ENCODE data around the gene RIOK3. TPM values are rescaled to one million over a fixed set of nuclear protein-coding genes. Genes with fewer than 3 reads are reported as not detected.

Gene RIOK3
- total and polyA plus RNA-seq, 10 of the 15 experiments (the other 5 are each of a cell fraction or from before 2014, with no cell fraction given) = 18.0 to 87.5 (median 53.8) TPM

- TF ChIP-seq E2F4 (IDR thresholded peaks at IDR 0.05; ENCODE audit: low read depth, low read length) (no peak), NR2C1 (IDR thresholded peaks at IDR 0.05) (peak; percentile 68), FOXK2 (IDR thresholded peaks at IDR 0.05) (no peak), E2F8 (IDR thresholded peaks at IDR 0.05; ENCODE audit: low read depth, partially characterized antibody) (no peak), ASH2L (IDR thresholded peaks at IDR 0.05; ENCODE audit: borderline replicate concordance, low read depth) (peak; percentile 60; the same call in 1 of the 2 replicates), IRF5 (IDR thresholded peaks at IDR 0.05; ENCODE audit: borderline replicate concordance) (no peak), CBFB (IDR thresholded peaks at IDR 0.05; ENCODE audit: low read depth) (peak; percentile 74), ZZZ3 (IDR thresholded peaks at IDR 0.05; ENCODE audit: control insufficient read depth, insufficient read length, low read depth) (no peak), POLR2AphosphoS5 (IDR thresholded peaks at IDR 0.05; ENCODE audit: low read length) (no peak), ZNF384 (IDR thresholded peaks at IDR 0.05; ENCODE audit: borderline replicate concordance, low read depth, low read length) (no peak), RELA (IDR thresholded peaks at IDR 0.05; ENCODE audit: borderline replicate concordance, partially characterized antibody) (no peak), ZSCAN29 (IDR thresholded peaks at IDR 0.05) (no peak), NFIC (IDR thresholded peaks at IDR 0.05; ENCODE audit: low read depth, low read length) (0 out of 2 replicates have a peak, but pooled peaks have one; percentile 62), SIN3A (IDR thresholded peaks at IDR 0.05; ENCODE audit: low read depth, low read length) (no peak), MXI1 (IDR thresholded peaks at IDR 0.05; ENCODE audit: low read depth, low read length) (no peak; the same call in 1 of the 2 replicates), MEF2B (IDR thresholded peaks at IDR 0.05; ENCODE audit: partially characterized antibody, poor library complexity, severe bottlenecking) (peak; percentile 92), HDGF (IDR thresholded peaks at IDR 0.05) (peak; percentile 86; the same call in 1 of the 2 replicates), CBX5 (IDR thresholded peaks at IDR 0.05; ENCODE audit: low read depth) (no peak), ZBTB4 (CRISPR knock-in tag; IDR thresholded peaks at IDR 0.05) (no peak), EP300 (IDR thresholded peaks at IDR 0.05; ENCODE audit: borderline replicate concordance in 1 of 2, control insufficient read depth in 1 of 2, low read depth in 2 of 2, low read length in 2 of 2) (peak; percentile 85 to 95), TCF3 (IDR thresholded peaks at IDR 0.05; ENCODE audit: borderline replicate concordance, insufficient read depth, low read depth, low read length) (0 out of 2 replicates have a peak, but pooled peaks have one; percentile 37), RAD21 (IDR thresholded peaks at IDR 0.05; ENCODE audit: insufficient read depth, low read depth, low read length) (0 out of 2 replicates have a peak, but pooled peaks have one; percentile 24)
These were observed 30.2 kb upstream of the RIOK3 start (continued) for GRCh38 chr18:23422751-23423418.

Measured in GM12878 (cell line).